AG04450 (cell line): ENCODE measurements around the gene IGDCC3. TPM values are rescaled to one million over a fixed set of nuclear protein-coding genes. Genes with fewer than 3 reads are reported as not detected.
A peak's percentile ranks its signal among the peaks of the same experiment; 100 is the strongest.

Experiments used
- CTCF ChIA-PET: fragments of 300-600, 350-600 bp; formaldehyde crosslinking; extraction: SDS; loops from one replicate; lab custom pipeline; 2022; ENCODE audit warnings: antibody characterized with exemption, inconsistent platforms; lab: Charles Lee
- POLR2A ChIA-PET: fragments of 350-600 bp; formaldehyde crosslinking; extraction: SDS; loops from one replicate; lab custom pipeline; 2021; ENCODE audit warnings: antibody characterized with exemption, inconsistent platforms; lab: Yijun Ruan, JAX
- DNase-seq: peaks from one replicate; pipeline ENCODE4 v3.0.0-alpha.2; 2011; ENCODE audit warnings: low read depth, low spot score
- H3K27ac ChIP-seq: one replicate; pipeline ENCODE4 v1.5.1; 2012; ENCODE audit warnings: low read depth, low read length, control low read depth
- H3K27me3 ChIP-seq: one replicate; pipeline ENCODE4 v1.6.0; 2012; ENCODE audit warnings: low read length; ENCODE audit not compliant: control insufficient read depth, insufficient read depth
- H3K4me3 ChIP-seq: 2 replicates; pipeline ENCODE4 v1.5.1; 2011; ENCODE audit warnings: mild to moderate bottlenecking, low read depth, low read length, control low read depth
- H3K9me3 ChIP-seq: 2 replicates; pipeline ENCODE4 v1.5.1; 2012; ENCODE audit warnings: low read length; ENCODE audit not compliant: control insufficient read depth, insufficient read depth
- CTCF ChIP-seq: IDR thresholded peaks from 2 replicates; pipeline ENCODE4 v1.5.1; 2011; ENCODE audit warnings: low read depth, low read length, control low read depth, inconsistent platforms
- polyA plus RNA-seq: library from polyadenylated mRNA; depleted of rRNA; stranded (reverse); fragments of >200 nt; gene quantifications from 2 replicates; pipeline ENCODE4 v1.2.3, GENCODE V29; 2011

IGDCC3 gene
- polyA plus RNA-seq, 1 experiment, result 0.11 TPM

- no peak overlapping the region for H3K4me3 ChIP-seq
- CTCF ChIA-PET, result no interaction called here
- no peaks in the 10 kb centered on the region for H3K9me3 ChIP-seq
- H3K27me3 ChIP-seq, result peaks cover 38% of the 10 kb centered on the region
- H3K27ac ChIP-seq, result no peak overlapping the region
- TF ChIP-seq CTCF, result no peak
- no peak for DNase-seq
- POLR2A ChIA-PET, result no interaction called here
Measured at GRCh38 chr15:65363306-65363705, 14.5 kb downstream of the IGDCC3 start.

- ChIA-PET CTCF (no interaction called here), POLR2A (no interaction called here)
- H3K4me3 ChIP-seq, result no peak overlapping the region
- TF ChIP-seq CTCF, result no peak
- peaks cover 45% of the 10 kb centered on the region for H3K27me3 ChIP-seq
- DNase-seq, result no peak
- H3K9me3 ChIP-seq, result no peaks in the 10 kb centered on the region
- no peak overlapping the region for H3K27ac ChIP-seq
Measured at GRCh38 chr15:65362491-65362890, 15.3 kb downstream of the IGDCC3 start.

- POLR2A ChIA-PET, result no interaction called here
- Histone ChIP-seq H3K4me3 (no peak overlapping the region), H3K27me3 (peaks cover 51% of the 10 kb centered on the region), H3K9me3 (no peaks in the 10 kb centered on the region), H3K27ac (no peak overlapping the region)
- TF ChIP-seq CTCF, result no peak
- no peak for DNase-seq
- CTCF ChIA-PET, result interaction anchor here (1.4 kb wide), 1 partner anchor 43 kb away, joined by 3 read pairs; no protein-coding TSS in a partner anchor
Measured at GRCh38 chr15:65361708-65362459, 15.9 kb downstream of the IGDCC3 start.

- ChIA-PET CTCF (interaction anchor here (1.4 kb wide), 1 partner anchor 42 kb away, joined by 3 read pairs; no protein-coding TSS in a partner anchor), POLR2A (interaction anchor here (0.6 kb wide), 1 partner anchor 178 kb away, joined by 5 read pairs; no protein-coding TSS in a partner anchor)
- DNase-seq, result no peak
- H3K27ac ChIP-seq, result no peak overlapping the region
- no peaks in the 10 kb centered on the region for H3K9me3 ChIP-seq
- peaks cover 56% of the 10 kb centered on the region for H3K27me3 ChIP-seq
- no peak overlapping the region for H3K4me3 ChIP-seq
- TF ChIP-seq CTCF, result no peak
Measured at GRCh38 chr15:65360506-65360905, 17.3 kb downstream of the IGDCC3 start.

- ChIA-PET CTCF (no interaction called here), POLR2A (no interaction called here)
- DNase-seq, result no peak
- TF ChIP-seq CTCF, result no peak
- Histone ChIP-seq H3K9me3 (peaks cover 3% of the 10 kb centered on the region; the same call in 1 of the 2 replicates), H3K4me3 (peak overlapping the region; percentile 36; the same call in 1 of the 2 replicates), H3K27me3 (peaks cover 65% of the 10 kb centered on the region), H3K27ac (peak overlapping the region; percentile 21)
Measured at GRCh38 chr15:65355988-65356353, 21.8 kb downstream of the IGDCC3 start.
